Nephron (organoid): ENCODE data around the gene GNAI3.

ENCODE experiments used
- H3K27ac Mint-ChIP-seq, 3 experiments: 2 replicates each; pipeline ENCODE4 v1.8.0; 2020; ENCODE audit warnings: mixed read lengths in 3 of 3, mild to moderate bottlenecking in 2 of 3, moderate library complexity in 1 of 3
- H3K27me3 Mint-ChIP-seq: 2 replicates; pipeline ENCODE4 v1.8.0; 2021; ENCODE audit warnings: low read depth, mild to moderate bottlenecking, moderate library complexity, mixed read lengths
- H3K36me3 Mint-ChIP-seq: 2 replicates; pipeline ENCODE4 v1.8.0; 2020; ENCODE audit warnings: low read depth, mixed read lengths
- H3K4me1 Mint-ChIP-seq: 2 replicates; pipeline ENCODE4 v1.8.0; 2020; ENCODE audit warnings: mixed read lengths
- H3K4me3 Mint-ChIP-seq, 3 experiments: 2 replicates each; pipeline ENCODE4 v1.8.0; 2020; ENCODE audit warnings: mild to moderate bottlenecking in 3 of 3, mixed read lengths in 3 of 3, moderate library complexity in 2 of 3
- H3K9me3 Mint-ChIP-seq: 2 replicates; pipeline ENCODE4 v1.8.0; 2020; ENCODE audit warnings: mixed read lengths
- CTCF ChIP-seq, 3 experiments: fragments of 200-600 bp; sonication (generic); IDR thresholded peaks; one replicate each; pipeline ENCODE4 v1.5.0; 2021; ENCODE audit warnings: antibody characterized with exemption in 3 of 3; ENCODE audit not compliant: unreplicated experiment in 3 of 3

GNAI3 gene

GRCh38 chr1:109528712-109529111, 19.7 kb upstream of the GNAI3 start:
- no peak overlapping the region for H3K4me3 Mint-ChIP-seq
- H3K27ac Mint-ChIP-seq = peak overlapping the region; percentile 61 to 93 (median 71)
- H3K27me3 Mint-ChIP-seq = peaks cover 10% of the 10 kb centered on the region
- H3K36me3 Mint-ChIP-seq = no peaks in the 10 kb centered on the region
- H3K4me1 Mint-ChIP-seq = peaks cover 70% of the 10 kb centered on the region
- peaks cover 3% of the 10 kb centered on the region for H3K9me3 Mint-ChIP-seq
- no peak for TF ChIP-seq CTCF (IDR thresholded peaks at IDR 0.05; ENCODE audit: unreplicated experiment in 3 of 3)

GRCh38 chr1:109529881-109530456, 18.4 kb upstream of the GNAI3 start:
- Mint-ChIP-seq H3K4me3 (peak overlapping the region in 2 of 3 experiments; percentile 10 to 74), H3K27ac (peak overlapping the region; percentile 76 to 93 (median 83)), H3K4me1 (peaks cover 79% of the 10 kb centered on the region), H3K36me3 (no peaks in the 10 kb centered on the region), H3K27me3 (peaks cover 10% of the 10 kb centered on the region), H3K9me3 (no peaks in the 10 kb centered on the region)
- no peak for TF ChIP-seq CTCF (IDR thresholded peaks at IDR 0.05; ENCODE audit: unreplicated experiment in 3 of 3)

GRCh38 chr1:109530457-109531087, 17.8 kb upstream of the GNAI3 start:
- H3K36me3 Mint-ChIP-seq = no peaks in the 10 kb centered on the region
- no peak for TF ChIP-seq CTCF (IDR thresholded peaks at IDR 0.05; ENCODE audit: unreplicated experiment in 3 of 3)
- no peaks in the 10 kb centered on the region for H3K9me3 Mint-ChIP-seq
- H3K27me3 Mint-ChIP-seq = peaks cover 10% of the 10 kb centered on the region
- peak overlapping the region in 1 of 3 experiments; percentile 74 for H3K4me3 Mint-ChIP-seq
- H3K27ac Mint-ChIP-seq = peak overlapping the region; percentile 76 to 93 (median 83)
- peaks cover 85% of the 10 kb centered on the region for H3K4me1 Mint-ChIP-seq

GRCh38 chr1:109531380-109531779, 17.0 kb upstream of the GNAI3 start:
- Mint-ChIP-seq H3K27me3 (peaks cover 10% of the 10 kb centered on the region), H3K4me3 (peak overlapping the region in 2 of 3 experiments; percentile 13 to 32), H3K4me1 (peaks cover 89% of the 10 kb centered on the region), H3K36me3 (no peaks in the 10 kb centered on the region), H3K9me3 (no peaks in the 10 kb centered on the region), H3K27ac (peak overlapping the region; percentile 76 to 93 (median 83))
- TF ChIP-seq CTCF (IDR thresholded peaks at IDR 0.05; ENCODE audit: unreplicated experiment in 3 of 3) = no peak

- H3K27ac Mint-ChIP-seq = peak overlapping the region; percentile 76 to 93 (median 83)
- no peak for TF ChIP-seq CTCF (IDR thresholded peaks at IDR 0.05; ENCODE audit: unreplicated experiment in 3 of 3)
- no peak overlapping the region for H3K4me3 Mint-ChIP-seq
- H3K27me3 Mint-ChIP-seq = peaks cover 10% of the 10 kb centered on the region
- peaks cover 89% of the 10 kb centered on the region for H3K4me1 Mint-ChIP-seq
- H3K36me3 Mint-ChIP-seq = no peaks in the 10 kb centered on the region
- no peaks in the 10 kb centered on the region for H3K9me3 Mint-ChIP-seq
Observed at GRCh38 chr1:109531826-109532364, 16.5 kb upstream of the GNAI3 start.
